ENCODE data around the gene ZNF710.

GRCh38 chr15:90001062-90001682 is at the start of gene ZNF710:
- no peak for TF ChIP-seq POLR2A (IDR thresholded peaks at IDR 0.05; ENCODE audit: low read length)
- TF ChIP-seq GATA1 (IDR thresholded peaks at IDR 0.05; ENCODE audit: low read depth, low read length) = no peak

Data from erythroblast (primary cell).